ENCODE data around the gene ZFP36L1. TPM values are rescaled to one million over a fixed set of nuclear protein-coding genes. Genes with fewer than 3 reads are reported as not detected.

The ZFP36L1 gene
- total and polyA plus RNA-seq, 2 donors (not counting 3 experiments of a cell fraction or from before 2014, with no cell fraction given): 46.0 to 89.6 TPM

DNA sequence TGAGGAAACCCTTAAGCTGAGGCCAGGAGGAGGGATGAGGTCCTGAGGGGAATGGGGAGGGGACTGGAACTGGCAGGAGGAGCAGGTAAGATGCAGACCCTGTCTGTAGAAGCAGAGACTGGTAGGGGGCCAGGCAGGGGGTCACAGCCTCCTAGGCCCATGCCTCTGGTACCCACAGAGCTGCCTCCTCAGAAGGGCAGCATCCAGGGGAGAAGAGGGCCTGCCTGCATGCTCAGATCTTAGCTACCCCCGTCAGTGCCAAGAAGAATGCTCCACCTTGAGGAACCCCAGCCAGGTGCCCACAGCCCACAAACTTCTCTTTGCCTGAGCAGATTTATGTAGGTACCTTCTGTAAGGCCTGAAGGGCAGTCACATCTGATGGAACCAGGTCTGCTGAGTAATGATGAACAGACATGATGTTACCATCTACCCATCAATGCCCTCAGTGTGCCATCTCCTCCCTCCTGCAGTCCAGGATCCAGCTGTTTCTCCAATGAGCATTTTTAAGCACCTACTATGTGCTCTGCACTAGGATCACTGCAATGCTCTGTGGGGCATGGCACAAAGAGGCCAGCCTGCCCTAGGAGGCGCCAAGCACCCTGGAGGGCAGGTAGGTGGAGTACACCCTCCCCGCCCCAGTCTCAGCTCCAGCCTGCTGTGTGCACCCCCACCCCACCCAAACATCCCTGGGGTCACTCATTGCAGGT lies 24.8 kb upstream of the ZFP36L1 start:
- no peaks in the 10 kb centered on the region for H3K27me3 ChIP-seq (ENCODE audit: control insufficient read depth in 2 of 2, insufficient read depth in 2 of 2, low read length in 2 of 2)
- no peaks in the 10 kb centered on the region for H4K20me1 ChIP-seq (replicated peaks; ENCODE audit: control insufficient read depth, extremely low read depth, insufficient read depth, low read length)
- no peak overlapping the region for H3K4me3 ChIP-seq (replicated peaks in 1 of 3; ENCODE audit: insufficient read depth in 1 of 3, low read depth in 1 of 3, low read length in 3 of 3)
- FAIRE-seq (no peak), DNase-seq (ENCODE audit: low read depth, low spot score) (no peak)
- H3K27ac ChIP-seq (ENCODE audit: insufficient read depth, low read depth, low read length): no peak overlapping the region
- BruUV-seq (replicated peaks): no TSS peak
- ChIA-PET CTCF (interaction anchor here (0.6 to 4.2 kb wide), 15 partner anchors 22 to 979 kb away, joined by 3 to 54 read pairs (median 8); no protein-coding TSS in a partner anchor), POLR2A (no interaction called here)
- H3K9me1 ChIP-seq (replicated peaks; ENCODE audit: control insufficient read depth, extremely low read depth, insufficient read depth, low read length): no peaks in the 10 kb centered on the region
- H3K4me2 ChIP-seq (ENCODE audit: insufficient read depth, low read length): no peak overlapping the region
- peaks cover 2% of the 10 kb centered on the region for H3K79me2 ChIP-seq (ENCODE audit: control insufficient read depth, insufficient read depth, low read length)
- H3K9me3 ChIP-seq (replicated peaks; ENCODE audit: control insufficient read depth, insufficient read depth, low read length): no peaks in the 10 kb centered on the region
- no peak overlapping the region for H3K9ac ChIP-seq (replicated peaks; ENCODE audit: extremely low read depth, insufficient read depth, low read length)
- TF ChIP-seq POLR2A (IDR thresholded peaks at IDR 0.05; ENCODE audit: low read depth, low read length) (no peak), GATA2 (IDR thresholded peaks at IDR 0.05; ENCODE audit: insufficient read depth, insufficient read length, low read depth, low read length) (no peak)
- no peaks in the 10 kb centered on the region for H3K36me3 ChIP-seq (ENCODE audit: control insufficient read depth in 2 of 2, extremely low read depth in 1 of 2, insufficient read depth in 2 of 2, low read length in 2 of 2)
- dilution Hi-C loops (cut with MboI; ENCODE audit: extremely low pct_ligation_motif_present, low sequenced_read_pairs) (loop anchor here (25.0 kb wide), 1 partner anchor 880 kb away; no protein-coding TSS in a partner anchor), intact Hi-C loops (cut with micrococcal nuclease) (loop anchor here (2.0 kb wide), 2 partner anchors 933 to 981 kb away; no protein-coding TSS in a partner anchor)
- no peak overlapping the region for H2AFZ ChIP-seq (ENCODE audit: low read depth, low read length)
- peaks cover 21% of the 10 kb centered on the region for H3K4me1 ChIP-seq (ENCODE audit: control insufficient read depth, extremely low read depth, insufficient read depth, low read length)

DNA sequence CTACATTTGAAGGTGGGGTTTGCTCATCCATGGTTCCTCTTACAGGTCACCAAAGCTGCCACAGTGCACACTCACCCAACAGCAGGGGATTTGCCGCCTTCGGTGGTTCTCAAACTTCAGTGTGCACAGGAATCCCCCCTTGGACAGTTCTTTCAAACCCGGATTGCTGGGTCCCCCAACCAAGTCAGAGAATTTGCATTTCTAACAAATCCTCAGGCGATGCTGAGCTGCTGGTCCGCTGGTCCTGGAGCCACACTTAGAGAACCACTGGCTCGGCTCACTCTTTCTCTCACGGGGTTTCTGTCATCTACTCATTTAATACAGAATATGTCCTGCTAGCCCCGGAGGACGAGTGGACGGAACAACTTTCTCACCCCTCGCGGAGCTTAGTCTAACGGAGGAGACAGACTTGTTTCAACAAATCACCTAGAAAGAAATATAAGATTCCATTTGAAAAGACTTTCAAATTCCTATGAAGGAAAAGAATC lies 24.1 kb upstream of the ZFP36L1 start:
- H3K9ac ChIP-seq (replicated peaks; ENCODE audit: extremely low read depth, insufficient read depth, low read length): no peak overlapping the region
- no peak overlapping the region for H3K27ac ChIP-seq (ENCODE audit: insufficient read depth, low read depth, low read length)
- ChIA-PET CTCF (interaction anchor here (0.8 to 4.2 kb wide), 40 partner anchors 8 to 1000 kb away, joined by 3 to 58 read pairs (median 4); partner anchors contain the start of genes ZFP36L1 and ZFYVE26), POLR2A (interaction anchor here (0.7 to 4.3 kb wide), 3 partner anchors 24 to 358 kb away, joined by 3 to 75 read pairs (median 12); partner anchors contain the start of gene ZFP36L1)
- H3K9me3 ChIP-seq (replicated peaks; ENCODE audit: control insufficient read depth, insufficient read depth, low read length): no peaks in the 10 kb centered on the region
- no peaks in the 10 kb centered on the region for H4K20me1 ChIP-seq (replicated peaks; ENCODE audit: control insufficient read depth, extremely low read depth, insufficient read depth, low read length)
- peaks cover 2% of the 10 kb centered on the region for H3K79me2 ChIP-seq (ENCODE audit: control insufficient read depth, insufficient read depth, low read length)
- BruUV-seq (replicated peaks): no TSS peak
- H3K4me2 ChIP-seq (ENCODE audit: insufficient read depth, low read length): no peak overlapping the region
- H3K36me3 ChIP-seq (ENCODE audit: control insufficient read depth in 2 of 2, extremely low read depth in 1 of 2, insufficient read depth in 2 of 2, low read length in 2 of 2): no peaks in the 10 kb centered on the region
- intact Hi-C loops (cut with micrococcal nuclease): loop anchor here (1.0 to 2.0 kb wide), 9 partner anchors 24 to 980 kb away; partner anchors contain the start of gene ZFP36L1
- H3K27me3 ChIP-seq (ENCODE audit: control insufficient read depth in 2 of 2, insufficient read depth in 2 of 2, low read length in 2 of 2): no peaks in the 10 kb centered on the region
- H3K9me1 ChIP-seq (replicated peaks; ENCODE audit: control insufficient read depth, extremely low read depth, insufficient read depth, low read length): no peaks in the 10 kb centered on the region
- H2AFZ ChIP-seq (ENCODE audit: low read depth, low read length): no peak overlapping the region
- no peak for FAIRE-seq
- DNase-seq (ENCODE audit: low read depth, low spot score): no peak
- no peak overlapping the region for H3K4me3 ChIP-seq (replicated peaks in 1 of 3; ENCODE audit: insufficient read depth in 1 of 3, low read depth in 1 of 3, low read length in 3 of 3)
- dilution Hi-C loops (cut with MboI; ENCODE audit: extremely low pct_ligation_motif_present, low sequenced_read_pairs): loop anchor here (25.0 kb wide), 1 partner anchor 880 kb away; no protein-coding TSS in a partner anchor
- peaks cover 21% of the 10 kb centered on the region for H3K4me1 ChIP-seq (ENCODE audit: control insufficient read depth, extremely low read depth, insufficient read depth, low read length)
- TF ChIP-seq, protein P1, sequence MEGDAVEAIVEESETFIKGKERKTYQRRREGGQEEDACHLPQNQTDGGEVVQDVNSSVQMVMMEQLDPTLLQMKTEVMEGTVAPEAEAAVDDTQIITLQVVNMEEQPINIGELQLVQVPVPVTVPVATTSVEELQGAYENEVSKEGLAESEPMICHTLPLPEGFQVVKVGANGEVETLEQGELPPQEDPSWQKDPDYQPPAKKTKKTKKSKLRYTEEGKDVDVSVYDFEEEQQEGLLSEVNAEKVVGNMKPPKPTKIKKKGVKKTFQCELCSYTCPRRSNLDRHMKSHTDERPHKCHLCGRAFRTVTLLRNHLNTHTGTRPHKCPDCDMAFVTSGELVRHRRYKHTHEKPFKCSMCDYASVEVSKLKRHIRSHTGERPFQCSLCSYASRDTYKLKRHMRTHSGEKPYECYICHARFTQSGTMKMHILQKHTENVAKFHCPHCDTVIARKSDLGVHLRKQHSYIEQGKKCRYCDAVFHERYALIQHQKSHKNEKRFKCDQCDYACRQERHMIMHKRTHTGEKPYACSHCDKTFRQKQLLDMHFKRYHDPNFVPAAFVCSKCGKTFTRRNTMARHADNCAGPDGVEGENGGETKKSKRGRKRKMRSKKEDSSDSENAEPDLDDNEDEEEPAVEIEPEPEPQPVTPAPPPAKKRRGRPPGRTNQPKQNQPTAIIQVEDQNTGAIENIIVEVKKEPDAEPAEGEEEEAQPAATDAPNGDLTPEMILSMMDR (IDR thresholded peaks at IDR 0.05; ENCODE audit: extremely low read depth in 1 of 2, insufficient read depth in 1 of 2, low read depth in 1 of 2, low read length in 2 of 2): no peak
- TF ChIP-seq POLR2AphosphoS5 (IDR thresholded peaks at IDR 0.05; ENCODE audit: insufficient read depth, low read depth, low read length): no peak
- no peak for TF ChIP-seq POLR2A (IDR thresholded peaks at IDR 0.05; ENCODE audit: low read depth, low read length)
- TF ChIP-seq, protein P2, sequence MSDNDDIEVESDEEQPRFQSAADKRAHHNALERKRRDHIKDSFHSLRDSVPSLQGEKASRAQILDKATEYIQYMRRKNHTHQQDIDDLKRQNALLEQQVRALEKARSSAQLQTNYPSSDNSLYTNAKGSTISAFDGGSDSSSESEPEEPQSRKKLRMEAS (IDR thresholded peaks at IDR 0.05; ENCODE audit: insufficient read depth, insufficient read length): no peak
- TF ChIP-seq GATA2 (IDR thresholded peaks at IDR 0.05; ENCODE audit: insufficient read depth, insufficient read length, low read depth, low read length): no peak
- no peak for TF ChIP-seq EZH2 (IDR thresholded peaks at IDR 0.05; ENCODE audit: borderline replicate concordance, low read depth, low read length, severe bottlenecking)
- no peak for TF ChIP-seq FOS (IDR thresholded peaks at IDR 0.05; ENCODE audit: borderline replicate concordance, insufficient read depth, low read length)
- no peak for TF ChIP-seq JUN (IDR thresholded peaks at IDR 0.05; ENCODE audit: borderline replicate concordance, insufficient read depth, insufficient read length, low read depth)

Data from endothelial cell of umbilical vein (primary cell).